IPS-18c (cell line): ENCODE measurements around the gene MALAT1.
"Not testable (repeated sequence)": the region's sequence is repeated elsewhere in the genome, so short reads cannot be mapped to it uniquely, and the experiment has no call there.

Experiments
- H3K4me3 ChIP-seq: 2 replicates; pipeline ENCODE4 v1.7.0; 2013; ENCODE audit warnings: low read depth, mild to moderate bottlenecking, low read length, moderate library complexity; ENCODE audit not compliant: insufficient read depth
- H3K9me3 ChIP-seq: one replicate; pipeline ENCODE4 v1.6.1; 2013; ENCODE audit warnings: mild to moderate bottlenecking, low read length, moderate library complexity; ENCODE audit not compliant: control insufficient read depth, insufficient read depth

MALAT1 gene

DNA sequence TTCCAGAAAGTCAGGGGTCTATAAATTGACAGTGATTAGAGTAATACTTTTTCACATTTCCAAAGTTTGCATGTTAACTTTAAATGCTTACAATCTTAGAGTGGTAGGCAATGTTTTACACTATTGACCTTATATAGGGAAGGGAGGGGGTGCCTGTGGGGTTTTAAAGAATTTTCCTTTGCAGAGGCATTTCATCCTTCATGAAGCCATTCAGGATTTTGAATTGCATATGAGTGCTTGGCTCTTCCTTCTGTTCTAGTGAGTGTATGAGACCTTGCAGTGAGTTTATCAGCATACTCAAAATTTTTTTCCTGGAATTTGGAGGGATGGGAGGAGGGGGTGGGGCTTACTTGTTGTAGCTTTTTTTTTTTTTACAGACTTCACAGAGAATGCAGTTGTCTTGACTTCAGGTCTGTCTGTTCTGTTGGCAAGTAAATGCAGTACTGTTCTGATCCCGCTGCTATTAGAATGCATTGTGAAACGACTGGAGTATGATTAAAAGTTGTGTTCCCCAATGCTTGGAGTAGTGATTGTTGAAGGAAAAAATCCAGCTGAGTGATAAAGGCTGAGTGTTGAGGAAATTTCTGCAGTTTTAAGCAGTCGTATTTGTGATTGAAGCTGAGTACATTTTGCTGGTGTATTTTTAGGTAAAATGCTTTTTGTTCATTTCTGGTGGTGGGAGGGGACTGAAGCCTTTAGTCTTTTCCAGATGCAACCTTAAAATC is 5.3 kb downstream of the MALAT1 start:
- Histone ChIP-seq H3K9me3 (no peaks in the 10 kb centered on the region), H3K4me3 (peak overlapping the region; percentile 95)

DNA sequence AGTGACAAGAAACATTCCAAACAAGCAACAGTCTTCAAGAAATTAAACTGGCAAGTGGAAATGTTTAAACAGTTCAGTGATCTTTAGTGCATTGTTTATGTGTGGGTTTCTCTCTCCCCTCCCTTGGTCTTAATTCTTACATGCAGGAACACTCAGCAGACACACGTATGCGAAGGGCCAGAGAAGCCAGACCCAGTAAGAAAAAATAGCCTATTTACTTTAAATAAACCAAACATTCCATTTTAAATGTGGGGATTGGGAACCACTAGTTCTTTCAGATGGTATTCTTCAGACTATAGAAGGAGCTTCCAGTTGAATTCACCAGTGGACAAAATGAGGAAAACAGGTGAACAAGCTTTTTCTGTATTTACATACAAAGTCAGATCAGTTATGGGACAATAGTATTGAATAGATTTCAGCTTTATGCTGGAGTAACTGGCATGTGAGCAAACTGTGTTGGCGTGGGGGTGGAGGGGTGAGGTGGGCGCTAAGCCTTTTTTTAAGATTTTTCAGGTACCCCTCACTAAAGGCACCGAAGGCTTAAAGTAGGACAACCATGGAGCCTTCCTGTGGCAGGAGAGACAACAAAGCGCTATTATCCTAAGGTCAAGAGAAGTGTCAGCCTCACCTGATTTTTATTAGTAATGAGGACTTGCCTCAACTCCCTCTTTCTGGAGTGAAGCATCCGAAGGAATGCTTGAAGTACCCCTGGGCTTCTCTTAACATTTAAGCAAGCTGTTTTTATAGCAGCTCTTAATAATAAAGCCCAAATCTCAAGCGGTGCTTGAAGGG is 6.0 kb downstream of the MALAT1 start:
- H3K9me3 ChIP-seq: no peaks in the 10 kb centered on the region
- peak overlapping the region; percentile 95; the same call in 1 of the 2 replicates for H3K4me3 ChIP-seq

DNA sequence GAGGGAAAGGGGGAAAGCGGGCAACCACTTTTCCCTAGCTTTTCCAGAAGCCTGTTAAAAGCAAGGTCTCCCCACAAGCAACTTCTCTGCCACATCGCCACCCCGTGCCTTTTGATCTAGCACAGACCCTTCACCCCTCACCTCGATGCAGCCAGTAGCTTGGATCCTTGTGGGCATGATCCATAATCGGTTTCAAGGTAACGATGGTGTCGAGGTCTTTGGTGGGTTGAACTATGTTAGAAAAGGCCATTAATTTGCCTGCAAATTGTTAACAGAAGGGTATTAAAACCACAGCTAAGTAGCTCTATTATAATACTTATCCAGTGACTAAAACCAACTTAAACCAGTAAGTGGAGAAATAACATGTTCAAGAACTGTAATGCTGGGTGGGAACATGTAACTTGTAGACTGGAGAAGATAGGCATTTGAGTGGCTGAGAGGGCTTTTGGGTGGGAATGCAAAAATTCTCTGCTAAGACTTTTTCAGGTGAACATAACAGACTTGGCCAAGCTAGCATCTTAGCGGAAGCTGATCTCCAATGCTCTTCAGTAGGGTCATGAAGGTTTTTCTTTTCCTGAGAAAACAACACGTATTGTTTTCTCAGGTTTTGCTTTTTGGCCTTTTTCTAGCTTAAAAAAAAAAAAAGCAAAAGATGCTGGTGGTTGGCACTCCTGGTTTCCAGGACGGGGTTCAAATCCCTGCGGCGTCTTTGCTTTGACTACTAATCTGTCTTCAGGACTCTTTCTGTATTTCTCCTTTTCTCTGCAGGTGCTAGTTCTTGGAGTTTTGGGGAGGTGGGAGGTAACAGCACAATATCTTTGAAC is 6.8 kb downstream of the MALAT1 start:
- peak overlapping the region; percentile 95; the same call in 1 of the 2 replicates for H3K4me3 ChIP-seq
- H3K9me3 ChIP-seq: no peaks in the 10 kb centered on the region

DNA sequence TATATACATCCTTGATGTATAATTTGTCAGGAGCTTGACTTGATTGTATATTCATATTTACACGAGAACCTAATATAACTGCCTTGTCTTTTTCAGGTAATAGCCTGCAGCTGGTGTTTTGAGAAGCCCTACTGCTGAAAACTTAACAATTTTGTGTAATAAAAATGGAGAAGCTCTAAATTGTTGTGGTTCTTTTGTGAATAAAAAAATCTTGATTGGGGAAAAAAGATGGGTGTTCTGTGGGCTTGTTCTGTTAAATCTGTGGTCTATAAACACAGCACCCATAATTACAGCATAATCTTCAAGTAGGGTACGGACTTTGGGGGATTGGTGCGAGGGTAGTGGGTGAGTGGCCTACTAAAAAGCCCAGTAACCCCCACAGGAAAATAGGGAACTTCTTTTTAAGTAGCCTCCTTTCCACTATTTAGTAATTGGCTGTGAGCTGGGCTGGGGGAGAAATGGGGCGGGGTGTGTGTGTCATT is 7.5 kb downstream of the MALAT1 start:
- Histone ChIP-seq H3K9me3 (no peaks in the 10 kb centered on the region), H3K4me3 (peak overlapping the region; percentile 95; the same call in 1 of the 2 replicates)

DNA sequence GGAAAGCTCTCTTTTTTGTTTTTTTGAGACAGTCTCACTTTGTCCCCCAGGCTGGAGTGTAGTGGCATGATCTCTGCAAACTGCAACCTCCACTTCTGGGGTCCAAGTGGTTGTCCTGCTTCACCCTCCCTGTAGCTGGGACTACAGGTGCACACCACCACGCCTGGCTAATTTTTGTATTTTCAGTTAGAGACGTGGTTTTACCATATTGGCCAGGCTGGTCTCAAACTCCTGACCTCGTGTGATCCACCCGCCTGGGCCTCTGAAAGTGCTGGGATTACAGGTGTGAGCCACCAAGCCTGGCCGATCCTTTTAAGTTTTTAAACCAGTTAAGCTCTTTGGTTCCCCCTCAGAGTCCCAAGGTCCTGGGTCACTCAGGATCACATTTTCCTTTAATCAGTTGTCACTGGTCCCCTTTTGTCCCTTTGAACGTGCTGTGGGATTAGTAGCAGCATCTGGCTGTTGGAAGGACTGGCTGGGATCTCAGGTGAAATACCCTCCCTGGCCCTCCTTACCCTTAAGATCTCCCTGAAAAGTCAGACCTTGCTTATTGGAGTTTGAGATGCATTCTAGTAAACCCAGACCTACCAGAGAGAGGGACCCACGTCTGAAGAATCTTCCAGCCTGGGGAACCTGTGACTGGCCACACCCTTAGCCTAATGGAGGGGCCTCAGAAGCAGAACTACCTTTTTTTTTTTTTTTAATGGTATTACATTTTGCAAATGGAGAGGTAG is 8.1 kb downstream of the MALAT1 start:
- H3K4me3 ChIP-seq: peak overlapping the region; percentile 11; the same call in 1 of the 2 replicates
- no peaks in the 10 kb centered on the region for H3K9me3 ChIP-seq

DNA sequence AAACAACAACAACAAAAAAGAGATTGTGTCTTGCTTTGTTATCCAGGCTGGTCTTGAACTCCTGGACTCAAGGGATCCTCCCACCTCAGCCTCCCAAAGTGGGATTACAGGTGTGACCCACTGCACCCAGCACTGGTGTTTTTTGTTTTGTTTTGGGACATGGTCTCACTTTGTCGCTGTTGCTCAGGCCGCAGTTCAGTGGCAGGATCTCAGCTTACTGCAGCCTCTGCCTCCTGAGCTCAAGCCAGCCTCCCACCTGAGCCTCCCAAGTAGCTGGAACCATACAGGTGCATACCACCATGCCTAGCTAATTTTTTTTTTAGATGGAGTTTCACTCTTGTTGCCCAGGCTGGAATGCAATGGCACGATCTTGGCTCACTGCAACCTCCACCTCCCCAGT is 13.5 kb downstream of the MALAT1 start:
- not testable (repeated sequence) for H3K9me3 ChIP-seq, H3K4me3 ChIP-seq

DNA sequence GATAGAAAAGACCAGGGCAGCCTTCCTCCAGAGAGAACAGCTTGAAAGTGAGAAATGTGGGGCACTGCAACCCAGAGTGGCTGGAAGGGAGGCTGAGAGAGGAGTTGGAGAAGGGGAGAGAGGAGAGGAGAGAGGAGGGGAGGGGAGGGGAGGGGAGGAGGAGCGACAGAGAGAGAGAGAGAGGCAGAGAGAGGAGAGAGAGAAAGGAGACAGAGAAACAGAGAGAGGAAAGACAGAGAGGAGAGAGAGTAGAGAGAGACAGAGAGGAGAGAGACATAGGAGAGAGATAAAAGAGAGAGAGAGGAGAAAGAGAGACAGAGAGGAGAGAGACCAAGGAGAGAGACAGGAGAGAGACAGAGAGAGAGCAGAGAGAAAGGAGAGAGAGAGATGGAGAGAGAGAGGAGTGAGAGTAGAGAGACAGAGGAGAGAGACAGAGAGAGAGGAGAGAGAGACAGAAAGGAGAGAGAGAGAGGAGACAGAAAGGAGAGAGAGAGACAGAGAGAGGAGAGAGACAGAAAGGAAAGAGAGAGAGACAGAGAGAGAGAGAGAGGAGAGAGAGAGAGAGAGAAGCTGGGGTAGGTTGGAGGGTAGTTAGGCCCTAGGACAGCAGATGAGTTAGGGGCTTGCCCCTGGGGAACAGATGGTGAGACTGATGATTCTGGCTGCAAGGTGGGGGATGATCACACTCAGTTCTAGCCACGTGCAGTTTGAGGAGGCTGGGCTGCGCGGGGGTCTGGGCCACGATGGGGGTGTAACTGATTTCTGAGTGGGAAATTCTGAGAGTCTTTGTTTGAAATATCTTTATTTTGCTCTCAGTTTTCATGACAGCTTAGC is 17.5 kb downstream of the MALAT1 start:
- no peak overlapping the region for H3K4me3 ChIP-seq

DNA sequence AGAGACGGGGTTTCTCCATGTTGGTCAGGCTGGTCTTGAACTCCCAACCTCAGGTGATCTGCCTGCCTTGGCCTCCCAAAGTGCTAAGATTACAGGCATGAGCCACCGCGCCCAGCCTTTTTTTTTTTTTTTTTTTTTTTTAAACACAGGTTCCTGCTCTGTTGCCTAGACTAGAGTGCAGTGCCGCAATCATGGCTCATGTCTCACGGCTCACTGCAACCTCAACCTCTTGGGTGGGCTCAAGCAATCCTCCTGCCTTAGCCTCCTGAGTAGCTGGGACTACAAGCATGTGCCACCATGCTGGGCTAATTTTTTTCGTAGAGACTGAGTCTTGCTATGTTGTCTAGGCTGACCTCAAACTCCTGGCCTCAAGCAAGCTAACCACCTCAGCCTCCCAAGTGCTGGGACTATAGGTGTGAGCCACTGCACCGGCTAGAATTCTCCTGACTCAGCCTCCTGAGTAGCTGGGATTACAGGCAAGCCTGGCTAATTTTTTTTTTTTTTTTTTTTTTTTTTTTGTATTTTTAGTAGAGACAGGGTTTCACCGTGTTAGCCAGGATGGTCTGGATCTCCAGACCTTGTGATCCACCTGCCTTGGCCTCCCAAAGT is 20.2 kb downstream of the MALAT1 start:
- not testable (repeated sequence) for H3K9me3 ChIP-seq, H3K4me3 ChIP-seq

More for the DNA sequence above, 17.5 kb downstream of the MALAT1 start:
- H3K9me3 ChIP-seq: no peaks in the 10 kb centered on the region

DNA sequence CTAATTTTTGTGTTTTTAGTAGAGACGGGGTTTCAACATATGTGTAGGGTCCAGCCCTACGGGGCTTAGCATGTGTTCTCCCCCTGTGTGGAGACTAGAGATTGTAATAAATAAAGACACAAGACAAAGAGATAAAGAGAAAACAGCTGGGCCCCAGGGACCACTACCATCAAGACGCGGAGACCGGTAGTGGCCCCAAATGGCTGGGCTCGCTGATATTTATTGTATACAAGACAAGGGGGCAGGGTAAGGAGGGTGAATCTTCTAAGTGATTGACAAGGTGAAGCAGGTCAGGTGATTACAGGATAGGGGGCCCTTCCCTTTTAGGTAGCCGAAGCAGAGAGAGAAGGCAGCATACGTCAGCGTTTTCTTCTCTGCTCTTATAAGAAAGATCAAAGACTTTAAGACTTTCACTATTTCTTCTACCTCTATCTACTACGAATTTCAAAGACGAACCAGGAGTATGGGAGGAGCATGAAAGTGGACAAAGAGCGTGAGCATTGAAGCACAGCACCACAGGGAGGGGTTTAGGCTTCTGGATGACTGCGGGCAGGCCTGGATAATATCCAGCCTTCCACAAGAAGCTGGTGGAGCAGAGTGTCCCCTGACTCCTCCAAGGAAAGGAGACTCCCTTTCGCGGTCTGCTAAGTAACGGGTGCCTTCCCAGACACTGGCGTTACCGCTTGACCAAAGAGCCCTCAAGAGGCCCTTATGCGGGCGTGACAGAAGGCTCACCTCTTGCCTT is 23.1 kb downstream of the MALAT1 start:
- not testable (repeated sequence) for H3K9me3 ChIP-seq, H3K4me3 ChIP-seq

DNA sequence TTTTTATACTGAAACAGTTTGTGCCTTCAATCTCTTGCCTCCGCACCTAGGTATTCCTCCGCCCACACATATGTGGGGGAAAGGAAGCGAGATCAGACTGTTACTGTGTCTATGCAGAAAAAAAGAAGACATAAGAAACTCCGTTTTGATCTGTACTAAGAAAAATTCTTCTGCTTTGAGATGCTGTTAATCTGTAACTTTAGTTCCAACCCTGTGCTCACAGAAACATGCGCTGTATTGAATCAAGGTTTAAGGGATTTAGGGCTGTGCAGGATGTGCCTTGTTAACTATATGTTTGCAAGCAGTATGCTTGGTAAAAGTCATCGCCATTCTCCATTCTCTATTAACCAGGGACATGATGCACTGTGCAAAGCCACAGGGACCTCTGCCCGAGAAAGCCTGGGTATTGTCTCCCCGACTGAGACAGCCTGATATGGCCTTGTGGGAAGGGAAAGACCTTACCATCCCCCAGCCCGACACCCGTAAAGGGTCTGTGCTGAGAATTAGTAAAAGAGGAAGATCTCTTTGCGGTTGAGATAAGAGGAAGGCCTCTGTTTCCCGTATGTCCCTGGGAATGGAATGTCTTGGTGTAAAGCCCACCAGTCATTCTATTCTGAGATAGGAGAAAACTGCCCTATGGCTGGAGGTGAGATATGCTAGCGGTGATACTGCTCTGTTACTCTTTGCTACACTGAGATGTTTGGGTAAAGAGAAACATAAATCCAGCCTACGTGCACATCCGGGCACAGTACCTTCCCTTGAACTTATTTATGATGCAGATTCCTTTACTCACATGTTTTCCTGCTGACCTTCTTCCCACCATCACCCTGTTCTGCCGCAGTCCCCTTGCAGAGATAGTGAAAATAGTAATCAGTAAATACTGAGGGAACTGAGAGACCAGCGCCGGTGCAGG is 24.1 kb downstream of the MALAT1 start:
- not testable (repeated sequence) for H3K9me3 ChIP-seq, H3K4me3 ChIP-seq

DNA sequence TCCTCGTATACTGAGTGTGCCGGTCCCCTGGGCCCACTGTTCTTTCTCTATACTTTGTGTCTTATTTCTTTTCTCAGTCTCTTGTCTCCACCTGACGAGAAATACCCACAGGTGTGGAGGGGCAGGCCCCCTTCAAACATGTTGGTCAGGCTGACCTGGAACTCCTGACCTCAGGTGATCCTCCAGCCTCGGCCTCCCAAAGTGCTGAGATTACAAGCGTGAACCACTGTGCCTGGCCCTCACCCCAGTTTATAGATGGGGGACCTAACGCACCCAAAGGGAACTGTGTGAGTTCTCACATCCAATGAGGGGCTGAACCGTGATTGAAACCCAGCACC is 24.8 kb downstream of the MALAT1 start:
- not testable (repeated sequence) for H3K4me3 ChIP-seq, H3K9me3 ChIP-seq

DNA sequence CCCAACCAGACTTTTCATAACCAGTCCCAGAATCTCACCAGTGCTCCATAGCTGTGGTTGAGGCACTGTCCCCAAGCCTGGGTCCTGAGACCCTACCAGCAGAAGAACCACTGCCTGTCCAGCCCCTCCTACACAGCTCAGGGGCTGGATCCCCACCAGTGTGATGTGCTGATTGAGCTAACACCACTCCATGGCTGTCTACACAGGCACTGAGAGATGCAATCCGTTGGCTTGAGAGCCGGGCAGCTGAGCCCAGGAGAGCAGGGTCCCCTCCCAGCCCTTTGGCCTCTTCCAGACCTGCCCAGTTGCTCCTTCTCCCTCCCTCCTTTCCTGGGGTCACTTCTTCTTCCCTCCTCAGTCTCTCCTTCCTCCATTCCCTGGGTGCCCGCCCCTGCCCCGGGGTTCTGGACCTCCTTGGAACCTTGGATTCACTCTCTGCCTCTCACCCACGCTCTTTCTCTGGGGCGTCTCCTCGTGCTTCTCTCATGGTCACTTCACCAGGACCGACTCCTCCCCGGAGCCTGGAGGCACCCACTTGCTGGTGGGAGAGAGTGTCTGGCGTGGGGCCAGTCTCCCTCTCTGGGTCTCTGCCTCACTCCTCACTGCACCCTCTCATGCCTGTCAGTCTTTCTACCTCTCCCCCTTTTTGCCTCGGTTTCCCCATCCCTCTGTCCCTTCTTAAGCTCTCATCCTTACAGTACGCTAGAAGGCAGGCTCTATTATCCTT is 25.3 kb downstream of the MALAT1 start:
- Histone ChIP-seq H3K9me3 (no peaks in the 10 kb centered on the region), H3K4me3 (peak overlapping the region; percentile 32)

DNA sequence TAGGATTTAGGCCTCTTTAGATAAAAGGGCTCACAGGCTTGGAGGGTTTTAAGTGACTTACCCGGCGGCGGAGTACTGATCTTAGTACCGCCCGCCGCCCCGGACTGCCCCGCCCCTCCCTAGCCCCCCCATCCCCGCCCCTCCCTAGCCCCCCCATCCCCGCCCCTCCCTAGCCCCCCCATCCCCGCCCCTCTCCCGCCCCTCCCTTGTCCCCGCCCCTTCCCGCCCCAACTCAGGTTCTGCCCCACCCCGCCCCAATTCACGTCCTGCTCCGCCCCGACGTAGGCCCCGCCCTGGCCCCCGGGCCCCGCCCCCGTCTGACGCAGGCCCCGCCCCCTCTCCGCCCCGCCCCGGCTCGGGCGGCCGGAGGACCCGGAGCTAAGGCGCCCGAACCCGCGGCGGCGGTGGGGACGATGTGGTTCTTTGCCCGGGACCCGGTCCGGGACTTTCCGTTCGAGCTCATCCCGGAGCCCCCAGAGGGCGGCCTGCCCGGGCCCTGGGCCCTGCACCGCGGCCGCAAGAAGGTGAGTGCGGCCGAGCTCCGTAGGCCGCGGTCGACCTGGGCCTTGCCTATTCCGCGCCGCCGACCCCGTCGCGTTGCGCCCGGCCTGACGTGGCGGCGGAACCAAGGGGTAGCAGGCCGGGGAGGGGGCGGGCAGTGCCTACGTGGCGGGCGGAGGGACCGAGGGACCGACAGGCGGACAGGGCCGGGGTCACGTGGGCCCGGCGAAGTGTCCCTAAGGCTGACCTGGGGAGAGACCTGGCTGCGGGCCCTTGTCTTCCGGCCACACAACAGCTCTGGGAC is 26.1 kb downstream of the MALAT1 start, which contains the start of gene SCYL1:
Gene SCYL1, plus strand, starts transcription at position 343 of the 805 bp plus-strand sequence. Its CDS starts 71 bp downstream, at position 414.
- Histone ChIP-seq H3K4me3 (peak within 1 kb of the TSS; percentile 93), H3K9me3 (no peaks in the 10 kb centered on the region)
